RWPE2 (cell line): ENCODE measurements around the gene WDR27.
A peak's percentile ranks its signal among the peaks of the same experiment; 100 is the strongest.
"Not testable (repeated sequence)": the region's sequence is repeated elsewhere in the genome, so short reads cannot be mapped to it uniquely, and the experiment has no call there.

ENCODE experiments used
- ATAC-seq: fragments of 200-7000 bp; cut with Tn5 transposase; 3 replicates; pipeline ENCODE4 v1.9.1; 2021; ENCODE audit warnings: low read depth
- DNase-seq: peaks from one replicate; pipeline ENCODE4 v3.0.0-alpha.2; 2020; ENCODE audit warnings: low spot score
- H3K27ac ChIP-seq: fragments of 450-650 bp; 2 replicates; pipeline ENCODE4 v1.5.1; 2017; ENCODE audit warnings: mild to moderate bottlenecking; ENCODE audit not compliant: poor library complexity, severe bottlenecking
- H3K27me3 ChIP-seq: fragments of 250-450 bp; sonication (Bioruptor Pico); 2 replicates; pipeline ENCODE4 v1.5.1; 2021; ENCODE audit warnings: mild to moderate bottlenecking, moderate library complexity; ENCODE audit not compliant: insufficient read depth, poor library complexity, severe bottlenecking
- H3K36me3 ChIP-seq: fragments of 250-450 bp; sonication (Bioruptor Pico); 2 replicates; pipeline ENCODE4 v1.5.1; 2020; ENCODE audit warnings: low read depth, mild to moderate bottlenecking, moderate library complexity
- H3K4me1 ChIP-seq: fragments of 250-450 bp; sonication (Bioruptor Pico); 2 replicates; pipeline ENCODE4 v1.5.1; 2021; ENCODE audit warnings: mild to moderate bottlenecking, moderate library complexity; ENCODE audit not compliant: insufficient read depth, poor library complexity, severe bottlenecking
- H3K4me3 ChIP-seq: fragments of 250-450 bp; sonication (Bioruptor Pico); 2 replicates; pipeline ENCODE4 v1.5.1; 2021; ENCODE audit warnings: mild to moderate bottlenecking, moderate library complexity; ENCODE audit not compliant: severe bottlenecking
- H3K9me3 ChIP-seq: fragments of 250-450 bp; sonication (Bioruptor Pico); 2 replicates; pipeline ENCODE4 v1.5.1; 2021; ENCODE audit warnings: mild to moderate bottlenecking, moderate library complexity; ENCODE audit not compliant: severe bottlenecking
- TF ChIP-seq, protein P1 (sequence below): fragments of 450-650 bp; IDR thresholded peaks from one replicate; pipeline ENCODE4 v1.5.1; 2017; ENCODE audit warnings: mild to moderate bottlenecking, moderate library complexity; ENCODE audit not compliant: poor library complexity, severe bottlenecking

The WDR27 gene

DNA sequence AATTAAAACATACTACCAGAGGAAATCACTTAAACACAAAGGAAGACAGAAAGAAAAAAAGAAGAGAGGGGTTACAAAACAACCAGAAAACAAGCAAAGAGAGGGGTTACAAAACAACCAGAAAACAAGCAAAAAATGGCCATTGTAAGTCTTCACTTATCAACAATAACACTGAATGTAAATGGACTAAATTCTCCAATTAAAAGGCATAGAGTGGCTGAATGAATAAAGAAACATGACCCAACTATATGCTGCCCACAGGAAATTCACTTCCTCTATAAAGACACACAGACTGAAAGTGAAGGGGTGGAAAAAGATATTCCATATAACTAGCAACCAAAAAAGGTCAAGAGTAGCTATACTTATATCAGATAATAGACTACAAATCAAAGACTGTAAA lies 180.0 kb downstream of the WDR27 start:
- peaks cover 2% of the 10 kb centered on the region for H3K9me3 ChIP-seq
- no peaks in the 10 kb centered on the region for H3K36me3 ChIP-seq
- peaks cover 4% of the 10 kb centered on the region for H3K27me3 ChIP-seq
- TF ChIP-seq, protein P1, sequence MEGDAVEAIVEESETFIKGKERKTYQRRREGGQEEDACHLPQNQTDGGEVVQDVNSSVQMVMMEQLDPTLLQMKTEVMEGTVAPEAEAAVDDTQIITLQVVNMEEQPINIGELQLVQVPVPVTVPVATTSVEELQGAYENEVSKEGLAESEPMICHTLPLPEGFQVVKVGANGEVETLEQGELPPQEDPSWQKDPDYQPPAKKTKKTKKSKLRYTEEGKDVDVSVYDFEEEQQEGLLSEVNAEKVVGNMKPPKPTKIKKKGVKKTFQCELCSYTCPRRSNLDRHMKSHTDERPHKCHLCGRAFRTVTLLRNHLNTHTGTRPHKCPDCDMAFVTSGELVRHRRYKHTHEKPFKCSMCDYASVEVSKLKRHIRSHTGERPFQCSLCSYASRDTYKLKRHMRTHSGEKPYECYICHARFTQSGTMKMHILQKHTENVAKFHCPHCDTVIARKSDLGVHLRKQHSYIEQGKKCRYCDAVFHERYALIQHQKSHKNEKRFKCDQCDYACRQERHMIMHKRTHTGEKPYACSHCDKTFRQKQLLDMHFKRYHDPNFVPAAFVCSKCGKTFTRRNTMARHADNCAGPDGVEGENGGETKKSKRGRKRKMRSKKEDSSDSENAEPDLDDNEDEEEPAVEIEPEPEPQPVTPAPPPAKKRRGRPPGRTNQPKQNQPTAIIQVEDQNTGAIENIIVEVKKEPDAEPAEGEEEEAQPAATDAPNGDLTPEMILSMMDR = no peak
- DNase-seq = no peak
- H3K4me3 ChIP-seq = no peak overlapping the region
- H3K4me1 ChIP-seq = no peaks in the 10 kb centered on the region
- no peak for ATAC-seq
- H3K27ac ChIP-seq = no peak overlapping the region

DNA sequence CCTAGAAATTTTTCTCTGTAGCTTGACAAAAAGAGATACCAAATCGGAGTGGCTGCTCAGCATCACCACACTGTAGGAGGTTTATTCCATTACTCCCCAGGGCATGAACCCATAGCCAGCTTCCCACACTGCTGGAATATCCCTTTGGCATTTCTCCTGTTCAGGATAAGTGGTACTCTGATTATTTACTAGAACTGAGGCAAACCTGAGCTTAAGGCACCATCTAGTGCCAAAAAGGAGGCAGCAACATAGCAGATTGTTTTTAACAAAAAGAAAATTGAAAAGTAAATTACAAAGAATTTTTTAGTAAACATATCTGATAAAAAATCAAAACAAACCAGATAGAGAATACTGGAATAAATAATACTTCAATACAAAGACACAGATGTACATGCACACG lies 181.7 kb downstream of the WDR27 start:
- Histone ChIP-seq H3K4me1 (no peaks in the 10 kb centered on the region), H3K27ac (no peak overlapping the region), H3K9me3 (peaks cover 2% of the 10 kb centered on the region), H3K36me3 (no peaks in the 10 kb centered on the region), H3K4me3 (no peak overlapping the region), H3K27me3 (peaks cover 4% of the 10 kb centered on the region)
- DNase-seq (no peak), ATAC-seq (no peak)
- TF ChIP-seq, protein P1 = peak; percentile 22

DNA sequence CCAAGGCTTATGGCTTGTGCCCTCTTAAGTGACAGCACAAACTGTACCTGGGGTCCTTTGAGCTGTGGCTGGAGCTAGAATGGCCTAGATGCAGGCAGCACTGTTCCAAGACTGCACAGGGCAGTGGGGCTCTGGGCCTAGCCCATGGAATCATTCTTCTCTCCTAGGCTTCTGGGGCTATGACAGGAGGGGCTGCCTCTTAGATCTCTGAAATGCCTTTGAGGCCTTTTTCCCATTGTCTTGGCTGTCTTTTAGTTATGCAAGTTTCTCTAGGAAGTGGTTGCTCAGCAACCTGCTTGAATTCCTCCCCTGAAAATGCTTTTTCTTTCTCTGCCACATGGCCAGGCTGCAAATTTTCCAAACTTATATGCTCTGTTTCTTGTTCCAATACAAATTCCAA lies 183.4 kb downstream of the WDR27 start:
- Histone ChIP-seq H3K27me3 (peaks cover 4% of the 10 kb centered on the region), H3K4me1 (no peaks in the 10 kb centered on the region), H3K9me3 (peaks cover 2% of the 10 kb centered on the region), H3K36me3 (no peaks in the 10 kb centered on the region), H3K4me3 (no peak overlapping the region), H3K27ac (no peak overlapping the region)
- TF ChIP-seq, protein P1 = no peak
- no peak for ATAC-seq
- no peak for DNase-seq

DNA sequence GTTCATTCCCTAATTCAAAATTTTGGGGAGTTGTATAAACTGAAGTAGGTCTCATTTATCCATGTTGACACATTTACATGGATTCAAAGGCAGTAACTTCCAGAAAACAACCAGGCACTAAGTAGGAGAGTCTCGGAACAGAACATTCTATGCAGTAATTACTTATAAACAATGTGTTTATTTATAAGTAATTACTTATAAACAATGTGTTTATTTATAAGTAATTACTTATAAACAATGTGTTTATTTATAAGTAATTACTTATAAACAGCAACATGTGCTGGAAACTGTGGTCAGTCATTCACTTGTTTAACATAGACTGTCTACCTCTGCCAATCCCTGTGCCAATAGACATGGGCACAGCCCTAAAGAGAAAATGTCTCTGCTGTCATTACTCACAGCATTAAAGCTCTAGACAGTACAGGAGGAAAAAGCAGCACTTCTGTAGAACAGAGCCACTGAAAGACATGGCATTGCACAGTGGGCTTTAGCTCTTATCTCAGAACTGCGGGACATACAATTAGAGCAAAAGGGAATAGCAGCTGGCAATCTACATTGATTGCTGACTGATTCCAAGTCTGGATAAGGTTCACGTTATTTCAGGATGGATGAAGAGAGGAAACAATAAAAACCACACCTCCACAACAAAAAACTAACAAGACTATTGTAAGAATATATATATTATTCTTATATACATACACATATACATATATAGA lies 188.2 kb downstream of the WDR27 start:
- ATAC-seq (no peak), DNase-seq (no peak)
- Histone ChIP-seq H3K9me3 (no peaks in the 10 kb centered on the region), H3K4me3 (no peak overlapping the region), H3K36me3 (no peaks in the 10 kb centered on the region), H3K27ac (no peak overlapping the region), H3K27me3 (no peaks in the 10 kb centered on the region), H3K4me1 (no peaks in the 10 kb centered on the region)
- TF ChIP-seq, protein P1 = no peak

DNA sequence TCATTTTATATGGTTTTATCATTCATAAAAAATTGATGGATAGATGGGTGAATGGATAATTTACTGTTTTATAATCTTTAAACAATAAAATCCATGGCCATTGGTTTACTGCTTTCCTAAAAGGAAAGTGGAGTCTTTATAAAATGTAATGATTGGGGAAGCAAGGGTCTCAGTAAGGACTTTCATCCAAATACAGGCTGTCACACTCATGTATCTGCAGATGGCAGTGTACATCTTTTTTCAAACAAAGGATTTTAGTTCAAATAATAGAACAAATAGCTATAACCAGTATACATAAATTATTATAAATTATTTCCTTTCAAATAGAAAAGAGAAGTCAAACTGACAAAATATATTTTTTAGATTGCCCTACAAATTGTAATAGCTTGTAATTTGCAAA lies 190.0 kb downstream of the WDR27 start:
- not testable (repeated sequence) for H3K9me3 ChIP-seq, H3K4me3 ChIP-seq, H3K36me3 ChIP-seq, DNase-seq, H3K4me1 ChIP-seq, ATAC-seq, H3K27me3 ChIP-seq, H3K27ac ChIP-seq
- TF ChIP-seq, protein P1 = peak; percentile 37
